ENCODE results near the gene OSGIN1.
A peak's percentile ranks its signal among the peaks of the same experiment; 100 is the strongest.

The OSGIN1 gene, protein sequence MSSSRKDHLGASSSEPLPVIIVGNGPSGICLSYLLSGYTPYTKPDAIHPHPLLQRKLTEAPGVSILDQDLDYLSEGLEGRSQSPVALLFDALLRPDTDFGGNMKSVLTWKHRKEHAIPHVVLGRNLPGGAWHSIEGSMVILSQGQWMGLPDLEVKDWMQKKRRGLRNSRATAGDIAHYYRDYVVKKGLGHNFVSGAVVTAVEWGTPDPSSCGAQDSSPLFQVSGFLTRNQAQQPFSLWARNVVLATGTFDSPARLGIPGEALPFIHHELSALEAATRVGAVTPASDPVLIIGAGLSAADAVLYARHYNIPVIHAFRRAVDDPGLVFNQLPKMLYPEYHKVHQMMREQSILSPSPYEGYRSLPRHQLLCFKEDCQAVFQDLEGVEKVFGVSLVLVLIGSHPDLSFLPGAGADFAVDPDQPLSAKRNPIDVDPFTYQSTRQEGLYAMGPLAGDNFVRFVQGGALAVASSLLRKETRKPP

DNA sequence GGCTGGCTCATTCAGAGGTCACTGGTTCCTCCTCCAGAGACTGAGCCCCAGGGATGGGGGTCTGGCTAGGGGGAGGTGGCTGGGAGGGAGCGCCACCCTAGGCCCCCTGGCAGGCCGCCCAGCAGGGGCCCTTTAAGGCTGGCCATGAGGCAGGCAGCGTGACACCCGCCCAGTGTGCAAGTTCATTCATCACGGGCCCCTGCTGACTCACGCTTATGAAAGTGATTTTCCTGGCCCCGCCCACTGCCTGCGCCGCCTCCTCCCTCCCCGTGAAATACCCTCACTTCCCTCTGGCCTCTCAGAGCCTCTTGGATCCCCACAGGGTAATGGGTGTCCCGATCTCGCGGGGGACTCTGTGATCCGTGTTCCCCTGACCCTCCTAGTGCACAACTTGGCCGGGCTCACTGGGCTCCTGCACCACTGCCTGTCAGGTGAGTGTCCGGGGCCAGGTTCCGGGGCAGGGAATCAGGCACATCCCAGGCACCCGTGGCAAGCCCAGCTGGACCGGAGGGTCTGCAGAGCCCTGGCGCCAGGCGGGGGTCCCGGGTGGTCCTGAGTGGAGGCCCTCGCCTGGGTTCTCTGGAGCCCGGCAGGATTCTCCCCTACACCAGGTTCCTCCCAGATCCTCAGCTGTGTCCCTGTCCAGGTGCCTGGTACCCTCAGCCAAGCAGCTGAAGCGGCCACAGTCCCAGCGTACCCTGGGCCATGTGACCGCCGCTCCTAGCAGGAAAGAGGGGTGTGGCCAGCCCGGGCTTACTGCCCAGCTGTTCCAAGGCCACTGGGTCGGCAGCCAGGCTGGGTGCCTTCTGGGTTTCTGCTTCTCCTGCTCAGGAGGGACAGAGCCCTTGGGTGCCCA lies at the start of gene OSGIN1:
Gene OSGIN1 (plus strand): TSS at position 301 of the 856 bp plus-strand sequence. CDS start 4,432 bp downstream, outside the sequence.
- H3K9me3 ChIP-seq (ENCODE audit: control insufficient read depth in 1 of 2, low read length in 2 of 2) = no peaks in the 10 kb centered on the region
- peak within 1 kb of the TSS; percentile 87 for H3K27ac ChIP-seq (ENCODE audit: low read length)
- H3K4me1 ChIP-seq (ENCODE audit: control insufficient read depth in 1 of 2, insufficient read depth in 2 of 2, low read length in 2 of 2) = peaks cover 10 to 26% of the 10 kb centered on the region in 2 donors
- H3K27me3 ChIP-seq (ENCODE audit: low read depth, low read length) = no peaks in the 10 kb centered on the region
- peaks cover 0 to 1% of the 10 kb centered on the region in 2 donors for H3K36me3 ChIP-seq (ENCODE audit: control insufficient read depth in 1 of 2, insufficient read depth in 2 of 2, low read length in 2 of 2)
- H3K4me3 ChIP-seq (ENCODE audit: low read depth in 1 of 2, low read length in 2 of 2) = peak within 1 kb of the TSS; percentile 68 to 72

DNA sequence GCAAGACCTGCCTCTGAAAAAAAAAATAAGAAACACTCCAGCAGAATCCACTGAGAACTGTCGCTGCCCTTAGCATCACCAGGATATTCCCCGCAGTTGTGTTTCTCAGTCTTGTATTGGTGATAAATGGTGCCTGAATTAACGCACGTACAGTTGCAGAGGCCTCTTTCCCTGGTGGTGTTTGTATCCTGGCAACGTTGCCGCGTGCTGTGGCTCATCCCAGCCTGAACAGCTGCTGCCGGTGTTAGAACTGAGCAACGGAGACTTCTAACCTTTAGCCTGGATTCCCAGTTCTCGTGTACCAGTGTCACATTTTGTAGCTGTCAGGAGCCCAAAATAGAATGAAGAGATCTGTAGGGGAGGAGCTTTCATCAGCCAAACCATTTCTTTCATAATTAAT lies 49.3 kb upstream of the OSGIN1 start:
- Histone ChIP-seq H3K27me3 (ENCODE audit: low read depth, low read length) (no peaks in the 10 kb centered on the region), H3K4me3 (ENCODE audit: low read depth in 1 of 2, low read length in 2 of 2) (no peak overlapping the region), H3K4me1 (ENCODE audit: control insufficient read depth in 1 of 2, insufficient read depth in 2 of 2, low read length in 2 of 2) (peaks cover 6 to 56% of the 10 kb centered on the region in 2 donors)

DNA sequence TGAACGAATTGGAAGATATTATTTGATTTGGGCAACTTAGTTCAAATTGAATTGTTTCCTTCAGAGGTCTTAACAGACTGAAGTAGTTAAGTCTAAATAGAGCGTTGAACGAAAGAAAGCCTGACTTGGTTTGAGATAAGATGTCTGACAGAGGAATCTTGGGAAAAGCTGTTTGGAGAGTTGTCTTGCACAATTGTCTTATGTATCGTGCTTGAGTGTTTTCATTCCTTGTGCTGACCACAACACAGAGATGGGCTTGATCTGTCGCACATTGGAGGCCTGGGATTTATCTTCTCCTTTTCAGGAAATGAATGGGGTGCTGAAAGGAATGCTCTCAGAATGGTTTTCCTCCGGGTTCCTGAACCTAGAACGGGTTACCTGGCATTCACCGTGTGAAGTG lies 46.4 kb upstream of the OSGIN1 start:
- no peaks in the 10 kb centered on the region for H3K9me3 ChIP-seq (ENCODE audit: control insufficient read depth in 1 of 2, low read length in 2 of 2)
- H3K4me1 ChIP-seq (ENCODE audit: control insufficient read depth in 1 of 2, insufficient read depth in 2 of 2, low read length in 2 of 2) = peaks cover 0 to 35% of the 10 kb centered on the region in 2 donors
- no peaks in the 10 kb centered on the region for H3K27me3 ChIP-seq (ENCODE audit: low read depth, low read length)
- no peak overlapping the region for H3K4me3 ChIP-seq (ENCODE audit: low read depth in 1 of 2, low read length in 2 of 2)
- H3K36me3 ChIP-seq (ENCODE audit: control insufficient read depth in 1 of 2, insufficient read depth in 2 of 2, low read length in 2 of 2) = peaks cover 16 to 38% of the 10 kb centered on the region in 2 donors
- H3K27ac ChIP-seq (ENCODE audit: low read length) = no peak overlapping the region

More for the DNA sequence above, 49.3 kb upstream of the OSGIN1 start:
- H3K36me3 ChIP-seq (ENCODE audit: control insufficient read depth in 1 of 2, insufficient read depth in 2 of 2, low read length in 2 of 2) = peaks cover 10 to 12% of the 10 kb centered on the region in 2 donors
- no peaks in the 10 kb centered on the region for H3K9me3 ChIP-seq (ENCODE audit: control insufficient read depth in 1 of 2, low read length in 2 of 2)
- H3K27ac ChIP-seq (ENCODE audit: low read length) = peak overlapping the region; percentile 81

DNA sequence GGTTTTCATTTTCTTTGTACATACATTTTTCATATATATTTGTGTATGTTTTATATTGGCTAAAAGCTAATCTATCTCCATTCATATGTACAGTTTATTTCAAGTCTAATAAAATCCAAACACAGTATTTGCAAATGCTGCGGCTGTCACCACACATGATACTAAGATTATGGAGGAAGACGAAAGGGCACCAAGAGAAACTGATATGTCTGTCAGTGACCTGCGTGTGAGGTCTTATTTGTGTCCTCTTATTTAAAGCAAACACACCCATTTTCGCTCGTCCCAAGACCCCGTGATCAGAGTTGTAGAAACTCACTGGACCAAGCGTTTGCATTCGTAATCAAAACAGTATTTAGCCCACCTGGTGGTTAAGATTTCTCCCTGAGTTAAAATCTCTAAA lies 45.9 kb upstream of the OSGIN1 start:
- no peaks in the 10 kb centered on the region for H3K27me3 ChIP-seq (ENCODE audit: low read depth, low read length)
- H3K4me3 ChIP-seq (ENCODE audit: low read depth in 1 of 2, low read length in 2 of 2) = no peak overlapping the region
- H3K9me3 ChIP-seq (ENCODE audit: control insufficient read depth in 1 of 2, low read length in 2 of 2) = no peaks in the 10 kb centered on the region
- H3K4me1 ChIP-seq (ENCODE audit: control insufficient read depth in 1 of 2, insufficient read depth in 2 of 2, low read length in 2 of 2) = peaks cover 0 to 33% of the 10 kb centered on the region in 2 donors
- H3K36me3 ChIP-seq (ENCODE audit: control insufficient read depth in 1 of 2, insufficient read depth in 2 of 2, low read length in 2 of 2) = peaks cover 21 to 42% of the 10 kb centered on the region in 2 donors
- H3K27ac ChIP-seq (ENCODE audit: low read length) = no peak overlapping the region

DNA sequence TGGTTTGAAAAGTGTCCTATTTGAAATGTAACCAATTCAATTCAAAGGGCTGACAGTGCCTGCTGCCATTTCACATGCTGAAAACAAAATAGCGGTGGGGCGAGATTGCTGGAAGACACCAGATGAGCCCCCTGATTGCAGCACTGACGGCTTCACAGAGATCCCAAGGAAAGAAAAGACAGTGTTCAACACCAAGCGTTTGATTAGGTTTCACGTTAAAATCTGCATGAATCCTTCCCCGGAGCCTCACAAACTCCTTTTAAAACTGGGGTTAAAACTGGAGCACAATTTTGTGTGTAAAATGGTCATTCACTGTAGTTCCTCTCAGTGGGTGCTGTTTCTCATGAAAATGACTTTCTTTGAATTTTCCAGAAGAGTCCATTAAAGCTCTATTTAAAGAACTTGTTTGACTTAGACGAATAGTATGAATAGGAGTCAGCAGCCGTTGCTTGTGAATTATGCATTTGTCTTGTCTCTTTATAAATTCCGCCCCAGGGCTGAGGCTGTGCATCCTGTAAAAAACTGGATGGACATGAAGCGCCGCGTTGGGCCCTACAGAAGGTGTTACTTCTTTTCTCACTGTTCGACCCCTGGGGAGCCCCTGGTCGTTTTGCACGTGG lies 45.3 kb upstream of the OSGIN1 start:
- Histone ChIP-seq H3K27ac (ENCODE audit: low read length) (no peak overlapping the region), H3K27me3 (ENCODE audit: low read depth, low read length) (no peaks in the 10 kb centered on the region), H3K4me1 (ENCODE audit: control insufficient read depth in 1 of 2, insufficient read depth in 2 of 2, low read length in 2 of 2) (peaks cover 0 to 31% of the 10 kb centered on the region in 2 donors), H3K4me3 (ENCODE audit: low read depth in 1 of 2, low read length in 2 of 2) (no peak overlapping the region), H3K9me3 (ENCODE audit: control insufficient read depth in 1 of 2, low read length in 2 of 2) (no peaks in the 10 kb centered on the region), H3K36me3 (ENCODE audit: control insufficient read depth in 1 of 2, insufficient read depth in 2 of 2, low read length in 2 of 2) (peaks cover 27 to 49% of the 10 kb centered on the region in 2 donors)

DNA sequence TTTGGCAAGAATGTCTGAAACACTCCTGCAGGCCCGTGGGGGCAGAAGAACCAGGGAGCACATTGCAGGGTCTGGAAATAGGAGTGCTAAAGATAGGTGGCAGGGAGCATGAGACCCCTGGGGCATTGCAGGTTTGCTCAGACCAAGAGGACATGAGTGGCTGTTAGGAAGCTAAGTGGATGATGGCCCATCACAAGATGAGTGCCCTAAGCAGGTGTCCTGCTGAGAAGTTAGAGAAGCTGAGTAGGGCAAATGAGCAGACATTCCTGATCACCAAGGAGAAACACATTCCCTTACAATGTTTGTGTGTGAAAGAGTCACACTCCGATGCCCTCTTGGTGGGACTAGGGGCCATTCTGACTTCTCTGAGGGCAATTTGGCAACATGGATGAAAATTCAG lies 44.2 kb upstream of the OSGIN1 start:
- Histone ChIP-seq H3K9me3 (ENCODE audit: control insufficient read depth in 1 of 2, low read length in 2 of 2) (no peaks in the 10 kb centered on the region), H3K4me3 (ENCODE audit: low read depth in 1 of 2, low read length in 2 of 2) (no peak overlapping the region), H3K27me3 (ENCODE audit: low read depth, low read length) (no peaks in the 10 kb centered on the region), H3K36me3 (ENCODE audit: control insufficient read depth in 1 of 2, insufficient read depth in 2 of 2, low read length in 2 of 2) (peaks cover 28 to 56% of the 10 kb centered on the region in 2 donors), H3K27ac (ENCODE audit: low read length) (no peak overlapping the region), H3K4me1 (ENCODE audit: control insufficient read depth in 1 of 2, insufficient read depth in 2 of 2, low read length in 2 of 2) (peaks cover 0 to 21% of the 10 kb centered on the region in 2 donors)

DNA sequence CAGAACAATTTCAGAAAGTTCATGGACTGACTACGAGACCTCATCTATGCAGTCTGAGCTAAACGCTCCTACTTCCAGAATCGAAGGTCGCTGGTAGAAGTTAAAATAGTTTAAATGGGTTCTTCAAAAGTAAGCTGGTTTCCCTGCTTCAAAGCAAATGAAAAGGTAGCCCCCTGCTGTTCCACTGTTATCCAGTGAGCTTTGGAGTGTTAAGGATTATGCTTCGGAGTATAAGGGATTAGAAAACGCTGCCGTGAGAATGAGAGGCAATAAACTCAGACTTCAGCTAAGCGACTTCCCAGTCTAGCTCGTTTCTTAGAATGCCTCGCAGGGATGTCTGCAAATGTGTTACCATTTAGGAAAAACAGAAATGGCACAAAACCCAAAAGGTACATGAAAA lies 41.8 kb upstream of the OSGIN1 start:
- no peak overlapping the region for H3K27ac ChIP-seq (ENCODE audit: low read length)

DNA sequence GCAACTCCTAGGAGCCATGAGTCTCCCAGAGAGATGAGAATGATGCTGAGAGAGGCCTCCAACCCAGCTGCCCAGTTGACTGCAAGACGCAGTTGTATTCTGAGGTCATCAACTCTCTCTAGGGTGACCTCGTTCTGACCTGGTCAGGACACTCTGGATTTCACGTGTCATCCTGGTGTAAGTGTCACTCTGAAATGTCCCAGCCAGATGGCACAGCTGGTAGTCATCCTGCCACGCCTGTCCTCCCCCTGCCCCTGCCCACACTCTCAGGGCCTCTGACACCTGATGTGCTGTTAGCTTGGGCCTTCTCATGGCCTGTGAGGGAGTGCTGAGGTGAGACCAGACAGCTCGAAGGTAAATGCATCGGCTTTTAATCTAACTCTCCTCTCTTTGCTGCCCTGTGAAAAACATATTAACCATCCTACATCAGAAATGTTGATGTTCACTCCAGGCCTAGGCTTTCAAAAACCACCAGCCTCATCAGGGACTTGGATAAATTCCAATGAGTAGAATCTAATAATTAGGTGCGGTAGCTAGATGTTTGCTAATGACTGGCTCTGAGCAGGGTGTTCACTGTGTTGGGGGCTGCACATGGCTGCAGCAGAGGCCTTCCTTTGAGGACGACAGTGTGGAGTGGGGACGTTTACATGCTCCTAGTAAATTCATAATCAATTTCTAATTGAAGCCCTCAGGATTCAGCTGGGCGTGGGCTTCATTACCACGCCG lies 40.4 kb upstream of the OSGIN1 start:
- Histone ChIP-seq H3K4me3 (ENCODE audit: low read depth in 1 of 2, low read length in 2 of 2) (no peak overlapping the region), H3K27ac (ENCODE audit: low read length) (no peak overlapping the region), H3K27me3 (ENCODE audit: low read depth, low read length) (no peaks in the 10 kb centered on the region), H3K4me1 (ENCODE audit: control insufficient read depth in 1 of 2, insufficient read depth in 2 of 2, low read length in 2 of 2) (peaks cover 0 to 6% of the 10 kb centered on the region in 2 donors), H3K36me3 (ENCODE audit: control insufficient read depth in 1 of 2, insufficient read depth in 2 of 2, low read length in 2 of 2) (peaks cover 42 to 85% of the 10 kb centered on the region in 2 donors), H3K9me3 (ENCODE audit: control insufficient read depth in 1 of 2, low read length in 2 of 2) (no peaks in the 10 kb centered on the region)

More for the DNA sequence above, 41.8 kb upstream of the OSGIN1 start:
- H3K36me3 ChIP-seq (ENCODE audit: control insufficient read depth in 1 of 2, insufficient read depth in 2 of 2, low read length in 2 of 2) = peaks cover 44 to 78% of the 10 kb centered on the region in 2 donors
- no peak overlapping the region for H3K4me3 ChIP-seq (ENCODE audit: low read depth in 1 of 2, low read length in 2 of 2)
- H3K4me1 ChIP-seq (ENCODE audit: control insufficient read depth in 1 of 2, insufficient read depth in 2 of 2, low read length in 2 of 2) = peaks cover 0 to 12% of the 10 kb centered on the region in 2 donors
- H3K9me3 ChIP-seq (ENCODE audit: control insufficient read depth in 1 of 2, low read length in 2 of 2) = no peaks in the 10 kb centered on the region
- H3K27me3 ChIP-seq (ENCODE audit: low read depth, low read length) = no peaks in the 10 kb centered on the region

DNA sequence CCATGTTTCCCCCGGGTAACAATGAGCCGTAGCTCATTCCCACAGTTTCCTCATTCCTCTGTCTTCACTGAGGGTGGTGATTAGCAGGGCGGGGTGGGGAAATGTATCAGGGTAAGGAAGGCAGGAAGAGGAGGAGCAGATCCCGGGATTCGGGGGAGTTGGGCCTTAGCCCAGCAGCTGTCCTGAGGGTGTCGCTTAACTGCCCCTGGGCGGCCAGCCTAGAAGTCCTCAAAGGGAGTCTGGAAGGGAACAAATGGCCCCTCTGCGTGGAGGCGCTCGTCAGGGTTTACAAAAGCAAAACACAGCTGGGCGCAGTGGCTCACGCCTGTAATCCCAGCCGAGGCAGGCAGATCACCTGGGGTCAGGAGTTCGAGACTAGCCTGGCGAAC lies 39.8 kb upstream of the OSGIN1 start:
- H3K4me3 ChIP-seq (ENCODE audit: low read depth in 1 of 2, low read length in 2 of 2) = no peak overlapping the region
- no peaks in the 10 kb centered on the region for H3K9me3 ChIP-seq (ENCODE audit: control insufficient read depth in 1 of 2, low read length in 2 of 2)
- no peaks in the 10 kb centered on the region for H3K27me3 ChIP-seq (ENCODE audit: low read depth, low read length)
- H3K4me1 ChIP-seq (ENCODE audit: control insufficient read depth in 1 of 2, insufficient read depth in 2 of 2, low read length in 2 of 2) = peaks cover 0 to under 1% of the 10 kb centered on the region in 2 donors
- H3K27ac ChIP-seq (ENCODE audit: low read length) = no peak overlapping the region
- peaks cover 45 to 85% of the 10 kb centered on the region in 2 donors for H3K36me3 ChIP-seq (ENCODE audit: control insufficient read depth in 1 of 2, insufficient read depth in 2 of 2, low read length in 2 of 2)

DNA sequence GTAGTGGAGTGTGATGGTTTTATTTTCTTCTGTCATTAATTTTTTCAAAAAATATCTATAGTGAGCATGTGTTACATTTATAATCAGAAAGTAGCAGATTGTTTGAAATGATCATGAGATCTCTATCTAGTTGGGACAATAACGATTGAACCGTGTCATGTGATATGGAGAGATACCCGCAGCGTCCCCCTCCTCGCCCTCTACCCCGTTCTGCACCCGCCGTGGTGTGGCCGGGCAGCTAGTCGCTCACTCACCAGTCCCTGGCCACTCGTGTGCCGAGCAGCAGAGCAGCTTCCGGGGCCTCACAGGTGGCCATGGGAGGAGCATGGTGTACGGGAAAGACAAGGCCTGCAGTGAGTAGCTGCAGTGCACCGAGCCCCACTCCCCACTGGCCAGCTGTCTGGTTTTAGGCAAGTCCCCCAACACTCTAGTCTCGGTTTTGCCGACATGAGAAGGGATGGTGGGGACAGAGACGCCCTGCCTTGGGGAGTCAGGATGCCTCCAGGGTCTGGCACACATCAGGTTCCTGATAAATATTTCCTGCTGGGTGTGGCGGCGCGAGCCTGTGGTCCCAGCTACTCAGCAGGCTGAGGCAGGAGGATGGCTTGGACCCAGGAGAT lies 38.8 kb upstream of the OSGIN1 start:
- no peak overlapping the region for H3K27ac ChIP-seq (ENCODE audit: low read length)
- peaks cover 55 to 85% of the 10 kb centered on the region in 2 donors for H3K36me3 ChIP-seq (ENCODE audit: control insufficient read depth in 1 of 2, insufficient read depth in 2 of 2, low read length in 2 of 2)
- no peaks in the 10 kb centered on the region for H3K9me3 ChIP-seq (ENCODE audit: control insufficient read depth in 1 of 2, low read length in 2 of 2)
- H3K4me3 ChIP-seq (ENCODE audit: low read depth in 1 of 2, low read length in 2 of 2) = no peak overlapping the region
- H3K4me1 ChIP-seq (ENCODE audit: control insufficient read depth in 1 of 2, insufficient read depth in 2 of 2, low read length in 2 of 2) = no peaks in the 10 kb centered on the region
- H3K27me3 ChIP-seq (ENCODE audit: low read depth, low read length) = no peaks in the 10 kb centered on the region
